NCI-H146 (cell line): Measurements from ENCODE around the gene KRTAP3-2.
A peak's percentile ranks its signal among the peaks of the same experiment; 100 is the strongest.

Experiments used
- DNase-seq: peaks from one replicate; lab custom pipeline; 2025; lab: John Stamatoyannopoulos, UW

Gene KRTAP3-2

GRCh38 chr17:40999563-40999962 is at the start of gene KRTAP3-2:
Gene KRTAP3-2, minus strand, starts transcription at chr17:40999906. Its CDS starts 53 bp downstream, at chr17:40999853.
- DNase-seq: peak; percentile 31

- DNase-seq: no peak
Observed at GRCh38 chr17:41049110-41049509, 49.4 kb upstream of the KRTAP3-2 start.

- DNase-seq: no peak
Observed at GRCh38 chr17:41048441-41048840, 48.7 kb upstream of the KRTAP3-2 start.

- peak; percentile 47 for DNase-seq
Observed at GRCh38 chr17:41046735-41047465, 47.2 kb upstream of the KRTAP3-2 start, which contains the start of gene KRTAP2-1. Gene KRTAP2-1, minus strand, starts transcription at chr17:41047316. Its CDS starts 49 bp downstream, at chr17:41047267.

- no peak for DNase-seq
Observed at GRCh38 chr17:41042953-41043352, 43.2 kb upstream of the KRTAP3-2 start.

GRCh38 chr17:41040783-41041571 is 41.3 kb upstream of the KRTAP3-2 start, which contains the start of gene KRTAP1-1:
Gene KRTAP1-1, minus strand, starts transcription at chr17:41041450. Its CDS starts 53 bp downstream, at chr17:41041397.
- peak; percentile 60 for DNase-seq

GRCh38 chr17:41037853-41038350 is 38.2 kb upstream of the KRTAP3-2 start:
- DNase-seq: no peak

GRCh38 chr17:41034346-41034935 is 34.7 kb upstream of the KRTAP3-2 start, which contains the start of gene KRTAP1-3:
Gene KRTAP1-3, minus strand, starts transcription at chr17:41034874. Its CDS starts 53 bp downstream, at chr17:41034821.
- peak; percentile 91 for DNase-seq

- peak; percentile 39 for DNase-seq
Observed at GRCh38 chr17:41029633-41030245, 30.0 kb upstream of the KRTAP3-2 start, which contains the start of gene KRTAP1-4. Gene KRTAP1-4, minus strand, starts transcription at chr17:41030195. Its CDS starts 117 bp downstream, at chr17:41030078.

GRCh38 chr17:41026715-41027471 is 27.2 kb upstream of the KRTAP3-2 start, which contains the start of gene KRTAP1-5:
Gene KRTAP1-5, minus strand, starts transcription at chr17:41027208. Its CDS starts 53 bp downstream, at chr17:41027155.
- peak; percentile 12 for DNase-seq

GRCh38 chr17:41024697-41025096 is 25.0 kb upstream of the KRTAP3-2 start:
- no peak for DNase-seq

- peak; percentile 86 for DNase-seq
Observed at GRCh38 chr17:41020336-41020735, 20.6 kb upstream of the KRTAP3-2 start.

GRCh38 chr17:41019415-41019814 is 19.7 kb upstream of the KRTAP3-2 start:
- no peak for DNase-seq

GRCh38 chr17:41018541-41018940 is 18.8 kb upstream of the KRTAP3-2 start:
- no peak for DNase-seq

GRCh38 chr17:41016578-41017215 is 17.0 kb upstream of the KRTAP3-2 start:
- no peak for DNase-seq

GRCh38 chr17:41015454-41015853 is 15.7 kb upstream of the KRTAP3-2 start:
- DNase-seq: no peak

GRCh38 chr17:41013606-41014005 is 13.9 kb upstream of the KRTAP3-2 start:
- DNase-seq: peak; percentile 25

GRCh38 chr17:41013181-41013580 is 13.5 kb upstream of the KRTAP3-2 start:
- DNase-seq: no peak

- peak; percentile 17 for DNase-seq
Observed at GRCh38 chr17:41012326-41013120, 12.8 kb upstream of the KRTAP3-2 start.
